Measurements from ENCODE around the gene FCER2.

DNA sequence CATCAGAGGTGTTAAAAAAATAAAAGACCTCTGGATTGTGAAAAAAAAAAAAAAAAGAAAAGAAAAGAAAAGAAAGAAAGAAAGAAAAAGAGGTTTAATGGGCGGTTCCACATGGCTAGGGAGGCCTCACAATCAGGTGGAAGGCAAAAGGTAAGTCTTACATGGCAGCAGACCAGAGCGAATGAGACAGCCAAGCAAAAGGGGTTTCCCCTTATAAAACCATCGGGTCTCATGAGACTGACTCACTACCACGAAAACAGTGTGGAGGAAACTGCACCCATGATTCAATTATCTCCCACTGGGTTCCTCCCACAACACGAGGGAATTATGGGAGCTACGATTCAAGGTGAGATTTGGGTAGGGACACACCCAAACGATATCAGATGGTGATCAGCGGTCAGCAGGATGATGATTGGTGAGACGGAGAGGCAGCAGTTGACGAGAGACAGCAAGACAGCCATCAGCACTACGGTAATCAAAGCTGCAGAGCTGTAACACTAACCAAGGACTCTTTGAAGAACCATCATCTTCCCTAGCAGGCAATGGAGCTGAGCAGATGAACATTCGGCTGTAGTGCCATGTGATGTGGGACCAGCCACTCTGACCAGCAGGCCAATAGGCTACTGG lies 49.3 kb upstream of the FCER2 start:
- TF ChIP-seq, protein P1, sequence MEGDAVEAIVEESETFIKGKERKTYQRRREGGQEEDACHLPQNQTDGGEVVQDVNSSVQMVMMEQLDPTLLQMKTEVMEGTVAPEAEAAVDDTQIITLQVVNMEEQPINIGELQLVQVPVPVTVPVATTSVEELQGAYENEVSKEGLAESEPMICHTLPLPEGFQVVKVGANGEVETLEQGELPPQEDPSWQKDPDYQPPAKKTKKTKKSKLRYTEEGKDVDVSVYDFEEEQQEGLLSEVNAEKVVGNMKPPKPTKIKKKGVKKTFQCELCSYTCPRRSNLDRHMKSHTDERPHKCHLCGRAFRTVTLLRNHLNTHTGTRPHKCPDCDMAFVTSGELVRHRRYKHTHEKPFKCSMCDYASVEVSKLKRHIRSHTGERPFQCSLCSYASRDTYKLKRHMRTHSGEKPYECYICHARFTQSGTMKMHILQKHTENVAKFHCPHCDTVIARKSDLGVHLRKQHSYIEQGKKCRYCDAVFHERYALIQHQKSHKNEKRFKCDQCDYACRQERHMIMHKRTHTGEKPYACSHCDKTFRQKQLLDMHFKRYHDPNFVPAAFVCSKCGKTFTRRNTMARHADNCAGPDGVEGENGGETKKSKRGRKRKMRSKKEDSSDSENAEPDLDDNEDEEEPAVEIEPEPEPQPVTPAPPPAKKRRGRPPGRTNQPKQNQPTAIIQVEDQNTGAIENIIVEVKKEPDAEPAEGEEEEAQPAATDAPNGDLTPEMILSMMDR (IDR thresholded peaks at IDR 0.05; ENCODE audit: low read depth, low read length, poor library complexity, severe bottlenecking), result no peak
- TF ChIP-seq EZH2phosphoT487 (IDR thresholded peaks at IDR 0.05; ENCODE audit: borderline replicate concordance, low read length), result no peak
